Prostate gland (tissue), 2 donors: ENCODE results near the gene NINJ2. TPM values are rescaled to one million over a fixed set of nuclear protein-coding genes. Genes with fewer than 3 reads are reported as not detected.

Experiments
- DNase-seq: peaks from one replicate; pipeline ENCODE4 v3.0.0-alpha.2; 2019; ENCODE audit warnings: low spot score
- H3K27ac ChIP-seq, 2 donors: fragments of 200-600 bp; sonication (generic); 2 replicates each; pipeline ENCODE4 v1.5.1; 2017 to 2019
- H3K27me3 ChIP-seq: fragments of 200-600 bp; sonication (generic); replicated peaks from 2 replicates; pipeline ENCODE4 v1.5.1; 2019; ENCODE audit not compliant: insufficient read depth
- H3K36me3 ChIP-seq, 2 donors: fragments of 200-600 bp; sonication (generic); 1 replicate in 1 of 2; 2 replicates in 1 of 2; pipeline versions ENCODE4 v1.5.1 to v1.8.1; 2017 to 2019
- H3K4me1 ChIP-seq: fragments of 200-600 bp; sonication (generic); replicated peaks from 2 replicates; pipeline ENCODE4 v1.5.1; 2019
- H3K4me3 ChIP-seq, 2 donors: fragments of 200-600 bp; sonication (generic); 2 replicates each; pipeline ENCODE4 v1.5.1; 2017 to 2019
- H3K9me3 ChIP-seq: fragments of 200-600 bp; sonication (generic); 2 replicates; pipeline ENCODE4 v1.5.1; 2017
- POLR2A ChIP-seq: fragments of 450-650 bp; IDR thresholded peaks from one replicate; pipeline ENCODE4 v1.6.1; 2016; ENCODE audit warnings: antibody characterized with exemption, mild to moderate bottlenecking
- POLR2AphosphoS5 ChIP-seq: sonication (generic); formaldehyde crosslinking; IDR thresholded peaks from one replicate; pipeline ENCODE4 v1.6.1; 2017; ENCODE audit warnings: antibody characterized with exemption
- WGBS: methylation state at CpG from one replicate; pipeline ENCODE4 v1.1.5; 2018; 5-methylcytosine and 5-hydroxymethylcytosine counted together
- intact Hi-C: fragments of 100-400 bp; cut with DNase I; formaldehyde crosslinking; loops from one replicate; pipeline ENCODE4 v1.14.2; 2022
- small RNA-seq, 2 donors: library from RNA; depleted of rRNA; stranded (forward); fragments of <200 nt; gene quantifications; one replicate each; pipeline ENCODE3, GENCODE V24; 2016
- total RNA-seq, 2 donors: library from RNA; depleted of rRNA; stranded (reverse); fragments of >200 nt; gene quantifications; one replicate each; pipeline ENCODE4 v1.1.0, GENCODE V29; 2016
- TF ChIP-seq, protein P1 (sequence below), 4 experiments: fragments of 200-600 bp in 2 of 4; fragments of 450-650 bp in 2 of 4; sonication (generic) in 2 of 4; IDR thresholded peaks; 1 replicate in 3 of 4; 2 replicates in 1 of 4; pipeline ENCODE4 v1.5.1; 2016 to 2019; ENCODE audit warnings: antibody characterized with exemption in 4 of 4, mild to moderate bottlenecking in 2 of 4, moderate library complexity in 2 of 4

Gene NINJ2
- total RNA-seq, 2 donors from 2014 or later = 1.1 to 17.3 TPM

DNA sequence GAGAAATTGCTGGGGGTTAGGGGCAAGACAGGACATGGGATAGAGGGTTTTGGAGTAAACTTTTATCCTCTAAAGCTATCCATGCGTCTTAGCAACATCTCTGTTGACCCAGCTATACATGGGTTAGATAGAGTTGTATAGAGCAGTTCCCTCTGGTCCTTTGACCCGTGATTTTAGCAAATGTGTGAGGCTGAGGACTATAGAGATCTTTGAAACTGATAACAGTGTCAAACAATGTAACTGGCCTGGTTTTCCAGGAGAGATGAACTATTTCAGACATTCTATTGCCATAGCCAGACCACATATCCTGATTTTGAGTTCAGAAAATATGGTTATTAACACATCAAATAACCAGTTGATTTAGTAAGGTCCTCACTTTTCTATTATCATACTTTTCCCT lies 143.1 kb downstream of the NINJ2 start:
- no peaks in the 10 kb centered on the region for H3K9me3 ChIP-seq
- H3K36me3 ChIP-seq = no peaks in the 10 kb centered on the region
- TF ChIP-seq POLR2AphosphoS5 (no peak), POLR2A (no peak)
- TF ChIP-seq, protein P1, sequence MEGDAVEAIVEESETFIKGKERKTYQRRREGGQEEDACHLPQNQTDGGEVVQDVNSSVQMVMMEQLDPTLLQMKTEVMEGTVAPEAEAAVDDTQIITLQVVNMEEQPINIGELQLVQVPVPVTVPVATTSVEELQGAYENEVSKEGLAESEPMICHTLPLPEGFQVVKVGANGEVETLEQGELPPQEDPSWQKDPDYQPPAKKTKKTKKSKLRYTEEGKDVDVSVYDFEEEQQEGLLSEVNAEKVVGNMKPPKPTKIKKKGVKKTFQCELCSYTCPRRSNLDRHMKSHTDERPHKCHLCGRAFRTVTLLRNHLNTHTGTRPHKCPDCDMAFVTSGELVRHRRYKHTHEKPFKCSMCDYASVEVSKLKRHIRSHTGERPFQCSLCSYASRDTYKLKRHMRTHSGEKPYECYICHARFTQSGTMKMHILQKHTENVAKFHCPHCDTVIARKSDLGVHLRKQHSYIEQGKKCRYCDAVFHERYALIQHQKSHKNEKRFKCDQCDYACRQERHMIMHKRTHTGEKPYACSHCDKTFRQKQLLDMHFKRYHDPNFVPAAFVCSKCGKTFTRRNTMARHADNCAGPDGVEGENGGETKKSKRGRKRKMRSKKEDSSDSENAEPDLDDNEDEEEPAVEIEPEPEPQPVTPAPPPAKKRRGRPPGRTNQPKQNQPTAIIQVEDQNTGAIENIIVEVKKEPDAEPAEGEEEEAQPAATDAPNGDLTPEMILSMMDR (IDR thresholded peaks at IDR 0.05) = no peak
- no peaks in the 10 kb centered on the region for H3K27me3 ChIP-seq
- intact Hi-C loops = no loop called here
- WGBS = 58% methylated on average over 2 of the region's 2 CpGs
- H3K4me3 ChIP-seq = no peak overlapping the region
- no peak overlapping the region for H3K27ac ChIP-seq
- no peaks in the 10 kb centered on the region for H3K4me1 ChIP-seq
- DNase-seq = no peak

DNA sequence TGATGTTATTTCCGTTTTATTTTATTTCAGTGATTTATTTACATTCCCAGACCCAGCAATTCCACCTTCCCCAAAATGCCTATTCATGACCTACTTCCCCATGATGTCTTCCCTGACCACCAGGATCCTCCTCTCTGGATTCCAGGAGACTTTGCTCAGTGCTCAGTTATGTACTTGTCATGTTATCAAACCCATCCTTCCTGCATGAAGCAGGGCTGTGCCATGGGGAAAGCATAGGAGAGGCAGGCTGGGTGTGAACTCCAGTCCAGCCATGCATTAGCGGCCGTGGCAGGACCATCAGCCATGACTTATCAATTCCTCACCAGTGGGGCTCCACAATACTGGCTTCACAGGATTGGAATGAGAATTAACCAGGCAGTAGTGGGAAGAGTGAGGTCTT lies 145.7 kb downstream of the NINJ2 start:
- no peaks in the 10 kb centered on the region for H3K27me3 ChIP-seq

More for the DNA sequence above, 145.7 kb downstream of the NINJ2 start:
- Histone ChIP-seq H3K27ac (no peak overlapping the region), H3K9me3 (no peaks in the 10 kb centered on the region), H3K4me3 (no peak overlapping the region), H3K4me1 (no peaks in the 10 kb centered on the region), H3K36me3 (no peaks in the 10 kb centered on the region)
- DNase-seq = no peak
- intact Hi-C loops = no loop called here
- WGBS = 79% methylated on average over 3 of the region's 3 CpGs
- TF ChIP-seq, protein P1 (IDR thresholded peaks at IDR 0.05) = no peak
- no peak for TF ChIP-seq POLR2AphosphoS5
- TF ChIP-seq POLR2A = no peak

Small RNA genes within 50 kb of the gene (small RNA-seq; reads per million reads assigned to genes)
- gene RNU7-103P = 0 reads per million in 2 donors

Other genes with a start within 250 kb of the NINJ2 start
- gene B4GALNT3, start 203.5 kb downstream of the NINJ2 start, total RNA-seq = 10 to 100 TPM in 1 of 2 donors, 1 to 10 TPM in 1; 7.1 to 16.3 TPM
- gene WNK1, start 89.1 kb upstream of the NINJ2 start, total RNA-seq = 100 to 1,000 TPM in 1 of 2 donors, 10 to 100 TPM in 1; 82.7 to 223 TPM